Smooth muscle cell (in vitro differentiated cells): ENCODE measurements around the gene GUCY2D. TPM values are rescaled to one million over a fixed set of nuclear protein-coding genes. Genes with fewer than 3 reads are reported as not detected.

ENCODE experiments used
- DNase-seq: peaks from one replicate; lab custom pipeline; 2025; ENCODE audit not compliant: unreplicated experiment; lab: John Stamatoyannopoulos, UW
- H2AFZ ChIP-seq: fragments of 200-600 bp; sonication (generic); 2 replicates; pipeline ENCODE4 v1.6.0; 2016; ENCODE audit warnings: antibody characterized with exemption, low read depth, mild to moderate bottlenecking
- H3F3A ChIP-seq: fragments of 200-600 bp; sonication (generic); 2 replicates; pipeline ENCODE4 v1.6.0; 2017; ENCODE audit warnings: antibody characterized with exemption, low read depth
- H3K27ac ChIP-seq: fragments of 200-600 bp; sonication (generic); 2 replicates; pipeline ENCODE4 v1.5.1; 2016; ENCODE audit warnings: low read depth, mild to moderate bottlenecking
- H3K27me3 ChIP-seq: fragments of 200-600 bp; sonication (generic); 2 replicates; pipeline ENCODE4 v1.6.1; 2016; ENCODE audit warnings: low read depth, mild to moderate bottlenecking
- H3K36me3 ChIP-seq: fragments of 200-600 bp; sonication (generic); 2 replicates; pipeline ENCODE4 v1.5.1; 2016; ENCODE audit warnings: low read depth
- H3K4me1 ChIP-seq: fragments of 200-600 bp; sonication (generic); 2 replicates; pipeline ENCODE4 v1.5.1; 2016; ENCODE audit warnings: low read depth
- H3K4me2 ChIP-seq: fragments of 200-600 bp; sonication (generic); 2 replicates; pipeline ENCODE4 v1.6.0; 2016; ENCODE audit warnings: mild to moderate bottlenecking
- H3K4me3 ChIP-seq: fragments of 200-600 bp; sonication (generic); 2 replicates; pipeline ENCODE4 v1.5.1; 2016; ENCODE audit warnings: mild to moderate bottlenecking
- H3K79me2 ChIP-seq: fragments of 200-600 bp; sonication (generic); 2 replicates; pipeline ENCODE4 v1.6.0; 2016; ENCODE audit warnings: low read depth, mild to moderate bottlenecking
- H3K9ac ChIP-seq: fragments of 200-600 bp; sonication (generic); 2 replicates; pipeline ENCODE4 v1.6.0; 2016; ENCODE audit warnings: low read depth
- H3K9me3 ChIP-seq: fragments of 200-600 bp; sonication (generic); replicated peaks from 2 replicates; pipeline ENCODE4 v1.5.1; 2016; ENCODE audit warnings: low read depth
- H4K20me1 ChIP-seq: fragments of 200-600 bp; sonication (generic); 2 replicates; pipeline ENCODE4 v1.6.0; 2016; ENCODE audit warnings: low read depth
- CTCF ChIP-seq: fragments of 200-600 bp; sonication (generic); IDR thresholded peaks from 2 replicates; pipeline ENCODE4 v1.5.1; 2017; ENCODE audit warnings: borderline replicate concordance, mild to moderate bottlenecking, antibody characterized with exemption; ENCODE audit not compliant: insufficient read depth, poor library complexity, severe bottlenecking
- WGBS: methylation state at CpG from one replicate; pipeline ENCODE4 v1.1.7; 2016; ENCODE audit warnings: low lambda C conversion rate; 5-methylcytosine and 5-hydroxymethylcytosine counted together
- polyA plus RNA-seq: library from polyadenylated mRNA; unstranded; fragments of >200 nt; fragmentation: Nextera tagmentation; extraction: Ambion mirVana; gene quantifications from 2 replicates; pipeline ENCODE4 v1.2.1, GENCODE V29; 2016
- total RNA-seq: library from RNA; depleted of rRNA; stranded (reverse); fragments of >200 nt; gene quantifications from 2 replicates; pipeline ENCODE4 v1.2.3, GENCODE V29; 2014

GUCY2D gene
- total and polyA plus RNA-seq, 2 experiments from 2014 or later = 0.57 TPM; not detected in 1

DNA sequence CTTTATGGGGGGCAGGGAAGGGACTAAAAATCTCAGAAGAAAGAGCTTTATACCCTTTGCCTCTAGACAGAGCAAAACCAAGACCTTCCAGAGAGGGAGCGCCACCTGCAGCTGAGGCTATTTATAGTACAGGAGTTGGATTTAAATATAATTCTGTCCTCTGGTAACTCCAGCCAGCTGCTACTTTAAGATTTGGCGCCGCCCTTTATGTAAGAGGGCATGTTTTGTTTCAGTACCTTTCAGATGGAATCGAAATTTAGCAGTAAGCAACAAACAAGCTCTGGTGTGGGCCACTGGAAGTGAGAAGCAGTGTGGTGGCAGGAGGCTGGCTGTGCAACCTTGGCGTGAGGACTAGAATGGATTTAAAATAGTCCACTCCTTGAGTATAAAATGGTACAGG is 5.2 kb upstream of the GUCY2D start:
- H3K9ac ChIP-seq = no peak overlapping the region
- no peak for DNase-seq
- TF ChIP-seq CTCF = peak; percentile 9
- H3K36me3 ChIP-seq = no peaks in the 10 kb centered on the region
- H3F3A ChIP-seq = no peaks in the 10 kb centered on the region
- H3K4me2 ChIP-seq = no peak overlapping the region
- no peak overlapping the region for H2AFZ ChIP-seq
- H3K27ac ChIP-seq = no peak overlapping the region
- H3K9me3 ChIP-seq = no peaks in the 10 kb centered on the region
- H3K79me2 ChIP-seq = no peaks in the 10 kb centered on the region
- no peak overlapping the region for H3K4me3 ChIP-seq
- 42% methylated on average over 5 of the region's 5 CpGs for WGBS
- no peaks in the 10 kb centered on the region for H3K4me1 ChIP-seq
- no peaks in the 10 kb centered on the region for H4K20me1 ChIP-seq
- H3K27me3 ChIP-seq = peaks cover 36% of the 10 kb centered on the region

DNA sequence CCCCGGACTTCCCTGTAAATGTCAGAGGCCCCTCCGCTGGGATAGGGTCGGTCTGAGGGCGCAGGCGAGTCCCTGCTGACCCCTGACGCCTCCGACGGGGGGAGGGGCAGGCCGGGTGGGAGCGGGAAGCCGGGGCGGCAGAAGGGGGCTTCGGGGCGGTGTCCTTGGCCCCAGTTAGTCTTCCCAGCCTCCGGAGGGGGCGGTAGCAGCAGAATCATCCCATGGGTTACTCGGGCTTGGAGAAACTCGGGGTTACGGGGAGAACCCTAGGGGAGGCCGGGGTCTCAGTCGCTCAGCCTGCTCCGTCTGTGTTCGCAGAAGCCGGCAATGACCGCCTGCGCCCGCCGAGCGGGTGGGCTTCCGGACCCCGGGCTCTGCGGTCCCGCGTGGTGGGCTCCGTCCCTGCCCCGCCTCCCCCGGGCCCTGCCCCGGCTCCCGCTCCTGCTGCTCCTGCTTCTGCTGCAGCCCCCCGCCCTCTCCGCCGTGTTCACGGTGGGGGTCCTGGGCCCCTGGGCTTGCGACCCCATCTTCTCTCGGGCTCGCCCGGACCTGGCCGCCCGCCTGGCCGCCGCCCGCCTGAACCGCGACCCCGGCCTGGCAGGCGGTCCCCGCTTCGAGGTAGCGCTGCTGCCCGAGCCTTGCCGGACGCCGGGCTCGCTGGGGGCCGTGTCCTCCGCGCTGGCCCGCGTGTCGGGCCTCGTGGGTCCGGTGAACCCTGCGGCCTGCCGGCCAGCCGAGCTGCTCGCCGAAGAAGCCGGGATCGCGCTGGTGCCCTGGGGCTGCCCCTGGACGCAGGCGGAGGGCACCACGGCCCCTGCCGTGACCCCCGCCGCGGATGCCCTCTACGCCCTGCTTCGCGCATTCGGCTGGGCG is 542 bp downstream of the GUCY2D start:
- H3K4me2 ChIP-seq = peak overlapping the region; percentile 81
- WGBS = 16% methylated on average over 63 of the region's 92 CpGs
- H3F3A ChIP-seq = no peaks in the 10 kb centered on the region
- no peaks in the 10 kb centered on the region for H3K4me1 ChIP-seq
- TF ChIP-seq CTCF = no peak
- no peak for DNase-seq
- no peaks in the 10 kb centered on the region for H3K36me3 ChIP-seq
- no peaks in the 10 kb centered on the region for H4K20me1 ChIP-seq
- H3K27me3 ChIP-seq = peaks cover 59% of the 10 kb centered on the region
- H3K9ac ChIP-seq = no peak overlapping the region
- H3K79me2 ChIP-seq = no peaks in the 10 kb centered on the region
- H2AFZ ChIP-seq = no peak overlapping the region
- H3K27ac ChIP-seq = no peak overlapping the region
- peak overlapping the region; percentile 32 for H3K4me3 ChIP-seq
- no peaks in the 10 kb centered on the region for H3K9me3 ChIP-seq

- no peaks in the 10 kb centered on the region for H4K20me1 ChIP-seq
- H3F3A ChIP-seq = no peaks in the 10 kb centered on the region
- H3K4me2 ChIP-seq = peak overlapping the region; percentile 81
- no peaks in the 10 kb centered on the region for H3K79me2 ChIP-seq
- no peak overlapping the region for H3K9ac ChIP-seq
- no peaks in the 10 kb centered on the region for H3K4me1 ChIP-seq
- no peak overlapping the region for H3K27ac ChIP-seq
- H3K4me3 ChIP-seq = no peak overlapping the region
- H3K27me3 ChIP-seq = peaks cover 56% of the 10 kb centered on the region
- DNase-seq = no peak
- H3K9me3 ChIP-seq = no peaks in the 10 kb centered on the region
- H2AFZ ChIP-seq = no peak overlapping the region
- no peak for TF ChIP-seq CTCF
- no peaks in the 10 kb centered on the region for H3K36me3 ChIP-seq
- 63% methylated on average over 44 of the region's 44 CpGs for WGBS
These were observed 1.3 kb downstream of the GUCY2D start for GRCh38 chr17:8003594-8004181.
